ENCODE measurements around the gene KCNH2.

DNA sequence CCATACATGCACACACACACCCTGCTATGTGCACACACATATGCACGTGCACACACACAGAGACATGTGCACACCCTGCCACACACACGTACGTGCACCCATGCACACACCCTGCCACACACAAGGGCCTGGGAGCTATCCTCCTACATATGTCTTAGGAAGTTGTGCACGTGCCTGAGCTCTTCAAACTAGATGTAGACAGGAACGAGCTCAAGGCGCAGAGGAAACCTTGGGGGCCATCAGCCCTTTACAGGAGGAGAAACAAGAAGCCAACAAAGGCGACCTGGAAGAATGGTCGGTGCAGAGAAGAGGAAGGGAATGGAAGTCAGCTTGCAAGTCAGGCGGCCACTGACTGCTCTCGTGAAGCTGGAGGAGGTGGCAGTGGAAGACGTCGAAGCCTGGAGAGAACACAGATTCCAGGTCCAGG is 67.1 kb downstream of the KCNH2 start:
- TF ChIP-seq, protein P1, sequence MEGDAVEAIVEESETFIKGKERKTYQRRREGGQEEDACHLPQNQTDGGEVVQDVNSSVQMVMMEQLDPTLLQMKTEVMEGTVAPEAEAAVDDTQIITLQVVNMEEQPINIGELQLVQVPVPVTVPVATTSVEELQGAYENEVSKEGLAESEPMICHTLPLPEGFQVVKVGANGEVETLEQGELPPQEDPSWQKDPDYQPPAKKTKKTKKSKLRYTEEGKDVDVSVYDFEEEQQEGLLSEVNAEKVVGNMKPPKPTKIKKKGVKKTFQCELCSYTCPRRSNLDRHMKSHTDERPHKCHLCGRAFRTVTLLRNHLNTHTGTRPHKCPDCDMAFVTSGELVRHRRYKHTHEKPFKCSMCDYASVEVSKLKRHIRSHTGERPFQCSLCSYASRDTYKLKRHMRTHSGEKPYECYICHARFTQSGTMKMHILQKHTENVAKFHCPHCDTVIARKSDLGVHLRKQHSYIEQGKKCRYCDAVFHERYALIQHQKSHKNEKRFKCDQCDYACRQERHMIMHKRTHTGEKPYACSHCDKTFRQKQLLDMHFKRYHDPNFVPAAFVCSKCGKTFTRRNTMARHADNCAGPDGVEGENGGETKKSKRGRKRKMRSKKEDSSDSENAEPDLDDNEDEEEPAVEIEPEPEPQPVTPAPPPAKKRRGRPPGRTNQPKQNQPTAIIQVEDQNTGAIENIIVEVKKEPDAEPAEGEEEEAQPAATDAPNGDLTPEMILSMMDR (IDR thresholded peaks at IDR 0.05), result no peak
- no peak for TF ChIP-seq ZFX (IDR thresholded peaks at IDR 0.05; ENCODE audit: borderline replicate concordance)
